Lower leg skin (tissue), 3 donors: ENCODE measurements around the gene SPRED3.

Experiments
- CTCF ChIP-seq, 3 donors: fragments of 450-650 bp; IDR thresholded peaks; one replicate each; pipeline ENCODE4 v1.5.1; 2016; ENCODE audit warnings: antibody characterized with exemption in 3 of 3, mild to moderate bottlenecking in 3 of 3, moderate library complexity in 2 of 3
- POLR2A ChIP-seq, 2 donors: fragments of 450-650 bp; IDR thresholded peaks; one replicate each; pipeline ENCODE4 v1.6.1; 2016 to 2017; ENCODE audit warnings: antibody characterized with exemption in 2 of 2, mild to moderate bottlenecking in 1 of 2, moderate library complexity in 1 of 2

- no peak for TF ChIP-seq CTCF (IDR thresholded peaks at IDR 0.05)
- no peak for TF ChIP-seq POLR2A (IDR thresholded peaks at IDR 0.05)
Observed at GRCh38 chr19:38425222-38425809, 36.8 kb downstream of the SPRED3 start.
